IMR-90 (cell line): Measurements from ENCODE around the gene SEC16A. TPM values are rescaled to one million over a fixed set of nuclear protein-coding genes. Genes with fewer than 3 reads are reported as not detected.

Source experiments
- ATAC-seq: fragments of 200-7000 bp; cut with Tn5 transposase; 2 replicates; pipeline ENCODE4 v1.9.1; 2020; ENCODE audit warnings: low read depth, mild to moderate bottlenecking, moderate library complexity
- BruUV-seq: library from RNA; stranded (reverse); fragments of 400-500 nt; replicated peaks from 2 replicates; lab custom pipeline; 2021; lab: Mats Ljungman, UMichigan
- CTCF ChIA-PET: fragments of 300-600 bp; formaldehyde crosslinking; extraction: SDS; loops from one replicate; lab custom pipeline; 2021; ENCODE audit warnings: antibody characterized with exemption; lab: Yijun Ruan, JAX
- POLR2A ChIA-PET: fragments of 300-600 bp; sonication (Branson Sonifier 250); formaldehyde crosslinking; loops from one replicate; lab custom pipeline; 2022; ENCODE audit warnings: antibody characterized with exemption; ENCODE audit not compliant: unreplicated experiment; lab: Charles Lee
- DNase-seq: peaks from one replicate; pipeline ENCODE4 v3.0.0; 2013
- H2AFZ ChIP-seq: replicated peaks from 2 replicates; pipeline ENCODE3; 2013; ENCODE audit warnings: low read length, mild to moderate bottlenecking; ENCODE audit not compliant: poor library complexity
- H2AK5ac ChIP-seq: 2 replicates; pipeline ENCODE4 v1.6.1; 2013; ENCODE audit warnings: low read depth, low read length, inconsistent platforms
- H2AK9ac ChIP-seq: replicated peaks from 2 replicates; pipeline ENCODE3; 2013; ENCODE audit warnings: mild to moderate bottlenecking, low read depth, low read length, moderate library complexity; ENCODE audit not compliant: poor library complexity
- H2BK120ac ChIP-seq: 2 replicates; pipeline ENCODE4 v1.6.1; 2013; ENCODE audit warnings: low read depth, low read length, inconsistent platforms
- H2BK15ac ChIP-seq: 3 replicates; pipeline ENCODE4 v1.6.1; 2013; ENCODE audit warnings: low read depth, low read length, inconsistent platforms
- H2BK20ac ChIP-seq: 2 replicates; pipeline ENCODE4 v1.6.1; 2013; ENCODE audit warnings: low read depth, mild to moderate bottlenecking, inconsistent platforms, low read length, moderate library complexity
- H2BK5ac ChIP-seq: 2 replicates; pipeline ENCODE4 v1.6.1; 2013; ENCODE audit warnings: mild to moderate bottlenecking, low read depth, low read length, inconsistent platforms; ENCODE audit not compliant: poor library complexity, severe bottlenecking
- H3K14ac ChIP-seq: replicated peaks from 2 replicates; pipeline ENCODE4 v1.6.1; 2013; ENCODE audit warnings: low read depth, low read length, inconsistent platforms
- H3K18ac ChIP-seq: 2 replicates; pipeline ENCODE4 v1.6.1; 2013; ENCODE audit warnings: low read depth, low read length, control low read depth
- H3K23ac ChIP-seq: 2 replicates; pipeline ENCODE4 v1.6.1; 2013; ENCODE audit warnings: low read depth, low read length, inconsistent platforms
- H3K27ac ChIP-seq: 2 replicates; pipeline ENCODE4 v1.5.1; 2013; ENCODE audit warnings: mild to moderate bottlenecking, control low read depth, low read length; ENCODE audit not compliant: insufficient read depth
- H3K27me3 ChIP-seq: 2 replicates; pipeline ENCODE4 v1.6.1; 2013; ENCODE audit warnings: low read length; ENCODE audit not compliant: control insufficient read depth, insufficient read depth
- H3K36me3 ChIP-seq: 2 replicates; pipeline ENCODE4 v1.6.1; 2013; ENCODE audit warnings: low read length, mixed read lengths; ENCODE audit not compliant: control insufficient read depth, insufficient read depth
- H3K4ac ChIP-seq: 2 replicates; pipeline ENCODE4 v1.6.1; 2013; ENCODE audit warnings: low read depth, low read length, inconsistent platforms
- H3K4me1 ChIP-seq: 2 replicates; pipeline ENCODE4 v1.6.1; 2013; ENCODE audit warnings: low read length, mixed read lengths; ENCODE audit not compliant: control insufficient read depth, insufficient read depth
- H3K4me2 ChIP-seq: 2 replicates; pipeline ENCODE4 v1.6.1; 2013; ENCODE audit warnings: low read depth, mild to moderate bottlenecking, control low read depth, low read length, moderate library complexity
- H3K4me3 ChIP-seq: 2 replicates; pipeline ENCODE4 v1.5.1; 2013; ENCODE audit warnings: low read depth, mild to moderate bottlenecking, control low read depth, low read length, moderate library complexity; ENCODE audit not compliant: insufficient read depth
- H3K56ac ChIP-seq: 2 replicates; pipeline ENCODE4 v1.6.1; 2013; ENCODE audit warnings: low read length, inconsistent platforms; ENCODE audit not compliant: insufficient read depth; ENCODE audit errors: extremely low read depth
- H3K79me1 ChIP-seq, 2 experiments: 2 replicates each; pipeline ENCODE4 v1.6.1; 2013; ENCODE audit warnings: low read length in 2 of 2, inconsistent platforms in 1 of 2, low read depth in 1 of 2
- H3K9ac ChIP-seq: 2 replicates; pipeline ENCODE4 v1.6.1; 2013; ENCODE audit warnings: low read depth, low read length, control low read depth
- H3K9me1 ChIP-seq: 2 replicates; pipeline ENCODE4 v1.6.1; 2013; ENCODE audit warnings: low read length, inconsistent platforms; ENCODE audit not compliant: insufficient read depth
- H3K9me3 ChIP-seq: 2 replicates; pipeline ENCODE4 v1.6.1; 2013; ENCODE audit warnings: low read length; ENCODE audit not compliant: control insufficient read depth, insufficient read depth
- H4K20me1 ChIP-seq: 2 replicates; pipeline ENCODE4 v1.6.1; 2013; ENCODE audit warnings: low read length, inconsistent platforms; ENCODE audit not compliant: insufficient read depth
- H4K5ac ChIP-seq: 2 replicates; pipeline ENCODE4 v1.6.1; 2013; ENCODE audit warnings: mild to moderate bottlenecking, low read depth, low read length, control low read depth
- H4K8ac ChIP-seq, 2 experiments: 2 replicates each; pipeline ENCODE4 v1.6.1; 2013; ENCODE audit warnings: low read depth in 2 of 2, low read length in 2 of 2, control low read depth in 1 of 2, inconsistent platforms in 1 of 2
- H4K91ac ChIP-seq: 2 replicates; pipeline ENCODE4 v1.6.1; 2013; ENCODE audit warnings: low read depth, low read length, inconsistent platforms; ENCODE audit not compliant: insufficient read depth
- BHLHE40 ChIP-seq: fragments of 150-350 bp; IDR thresholded peaks from 2 replicates; pipeline ENCODE4 v1.6.1; 2016; ENCODE audit warnings: mild to moderate bottlenecking, low read depth, low read length
- CEBPB ChIP-seq: IDR thresholded peaks from 2 replicates; pipeline ENCODE4 v1.6.1; 2012; ENCODE audit warnings: low read depth, low read length, improper control_type of control experiment
- CHD1 ChIP-seq: IDR thresholded peaks from 2 replicates; pipeline ENCODE4 v1.6.1; 2012; ENCODE audit warnings: low read depth, low read length, improper control_type of control experiment
- FOS ChIP-seq: fragments of 150-350 bp; IDR thresholded peaks from 2 replicates; pipeline ENCODE4 v1.6.1; 2016; ENCODE audit warnings: low read depth, low read length
- MAFK ChIP-seq: IDR thresholded peaks from 2 replicates; pipeline ENCODE4 v1.6.1; 2012; ENCODE audit warnings: low read depth, low read length, improper control_type of control experiment
- MAZ ChIP-seq: IDR thresholded peaks from 2 replicates; pipeline ENCODE4 v1.6.1; 2012; ENCODE audit warnings: low read depth, mild to moderate bottlenecking, low read length, improper control_type of control experiment, moderate library complexity, borderline replicate concordance
- MXI1 ChIP-seq: IDR thresholded peaks from 2 replicates; pipeline ENCODE4 v1.6.1; 2012; ENCODE audit warnings: low read depth, mild to moderate bottlenecking, low read length, moderate library complexity, borderline replicate concordance
- NFE2L2 ChIP-seq: fragments of 150-350 bp; IDR thresholded peaks from 2 replicates; pipeline ENCODE4 v1.6.1; 2016; ENCODE audit warnings: low read depth, mild to moderate bottlenecking, low read length
- POLR2A ChIP-seq: IDR thresholded peaks from 2 replicates; pipeline ENCODE4 v1.6.1; 2012; ENCODE audit warnings: mild to moderate bottlenecking, low read depth, low read length
- RAD21 ChIP-seq: IDR thresholded peaks from 2 replicates; pipeline ENCODE4 v1.6.1; 2012; ENCODE audit warnings: low read length, improper control_type of control experiment
- RCOR1 ChIP-seq: IDR thresholded peaks from 2 replicates; pipeline ENCODE4 v1.6.1; 2012; ENCODE audit warnings: mild to moderate bottlenecking, low read length, improper control_type of control experiment; ENCODE audit not compliant: insufficient replicate concordance
- RFX5 ChIP-seq: IDR thresholded peaks from 2 replicates; pipeline ENCODE4 v1.8.0; 2012; ENCODE audit warnings: low read depth, mild to moderate bottlenecking, low read length, moderate library complexity
- SMC3 ChIP-seq: fragments of 150-350 bp; IDR thresholded peaks from 2 replicates; pipeline ENCODE4 v1.6.1; 2016; ENCODE audit warnings: low read depth, mild to moderate bottlenecking, antibody characterized with exemption, low read length, moderate library complexity
- WGBS, 2 experiments: methylation state at CpG; one replicate each; pipeline versions ENCODE4 v1.1.5 to v1.1.7; 2013; ENCODE audit warnings: missing lambda C conversion rate in 2 of 2; ENCODE audit not compliant: insufficient read length in 1 of 2; ENCODE audit errors: extremely low coverage in 2 of 2; 5-methylcytosine and 5-hydroxymethylcytosine counted together
- dilution Hi-C: fragments of 300-500 bp; cut with HindIII; formaldehyde crosslinking; loops from one replicate; pipeline ENCODE4 v1.14.3; 2018; ENCODE audit warnings: low sequenced_read_pairs; ENCODE audit not compliant: unreplicated experiment
- in situ Hi-C: fragments of 300-500 bp; cut with MboI; formaldehyde crosslinking; loops from 3 replicates; pipeline ENCODE4 v1.14.3; 2019; ENCODE audit warnings: low sequenced_read_pairs, inconsistent platforms, mixed read lengths
- intact Hi-C: fragments of 100-400 bp; cut with micrococcal nuclease; formaldehyde crosslinking; loops from 2 replicates; pipeline ENCODE4 v1.10.0; 2022
- polyA plus RNA-seq, 3 experiments: library from polyadenylated mRNA; depleted of rRNA; stranded (reverse); fragments of >200 nt; gene quantifications; 2 replicates each; pipeline ENCODE4 v1.2.3, GENCODE V29; 2012; ENCODE audit warnings: low replicate concordance in 1 of 3
- total RNA-seq: library from RNA; depleted of rRNA; stranded (reverse); fragments of >200 nt; gene quantifications from 2 replicates; pipeline ENCODE4 v1.2.3, GENCODE V29; 2012
- TF ChIP-seq, protein P1 (sequence below): fragments of 150-350 bp; IDR thresholded peaks from 2 replicates; pipeline ENCODE4 v1.6.1; 2017; ENCODE audit warnings: mild to moderate bottlenecking, antibody characterized with exemption, low read length, low read depth
- TF ChIP-seq, protein P2 (sequence below): fragments of 150-350 bp; IDR thresholded peaks from 2 replicates; pipeline ENCODE4 v1.6.1; 2016; ENCODE audit warnings: low read depth, mild to moderate bottlenecking, low read length, moderate library complexity, borderline replicate concordance
- TF ChIP-seq, protein P3 (sequence below): conservative IDR thresholded peaks from 2 replicates; pipeline ENCODE4 v1.5.1; 2012; ENCODE audit warnings: mild to moderate bottlenecking, low read depth, low read length, improper control_type of control experiment

SEC16A gene
- total and polyA plus RNA-seq, 2 of the 4 experiments (the other 2 are of a cell fraction), result 12.2 to 48.1 TPM

DNA sequence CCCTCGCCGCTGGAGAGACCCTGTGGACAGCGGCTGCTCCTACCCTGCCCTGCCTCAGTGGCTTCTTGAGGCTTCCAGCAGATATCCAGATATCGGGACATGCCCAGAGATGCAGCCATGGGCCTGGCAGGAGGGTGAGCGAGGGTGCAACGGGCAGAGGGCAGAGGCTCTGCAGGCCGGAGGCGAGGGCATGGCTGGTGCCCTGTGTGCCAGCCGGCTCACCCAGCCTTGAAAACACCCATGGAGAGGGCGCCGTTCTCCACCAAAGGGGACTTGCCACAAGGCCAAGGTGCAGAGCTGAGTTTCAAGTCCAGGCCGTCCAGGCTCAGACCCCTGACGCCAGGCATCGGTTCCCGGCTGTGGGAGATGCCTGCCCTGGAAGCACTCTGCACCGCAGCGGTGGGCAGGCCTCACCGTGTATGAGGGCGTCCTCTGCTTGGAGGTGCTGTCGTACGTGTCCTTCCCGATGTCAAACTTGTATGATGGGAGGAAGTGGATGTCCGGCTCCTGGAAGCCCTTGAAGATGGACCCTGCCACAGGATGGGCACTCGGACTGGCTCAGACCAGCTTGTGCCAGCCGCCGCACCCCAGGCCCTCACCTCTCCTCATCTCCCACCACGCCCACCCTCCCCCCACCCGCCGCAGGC, 52.1 kb downstream of the SEC16A start:
- H3K9me1 ChIP-seq, result no peaks in the 10 kb centered on the region
- no peak overlapping the region for H2BK20ac ChIP-seq
- H4K8ac ChIP-seq, result no peak overlapping the region
- H2AK5ac ChIP-seq, result no peak overlapping the region
- no peak overlapping the region for H3K27ac ChIP-seq
- in situ Hi-C loops (no loop called here), intact Hi-C loops (no loop called here), dilution Hi-C loops (no loop called here)
- H4K20me1 ChIP-seq, result peaks cover 28% of the 10 kb centered on the region
- no peak overlapping the region for H2AFZ ChIP-seq
- H3K36me3 ChIP-seq, result peaks cover 44% of the 10 kb centered on the region
- H3K23ac ChIP-seq, result no peak overlapping the region
- H3K4me3 ChIP-seq, result no peak overlapping the region
- TF ChIP-seq BHLHE40, result no peak
- TF ChIP-seq CHD1, result no peak
- no peak for TF ChIP-seq SMC3
- TF ChIP-seq, protein P1, sequence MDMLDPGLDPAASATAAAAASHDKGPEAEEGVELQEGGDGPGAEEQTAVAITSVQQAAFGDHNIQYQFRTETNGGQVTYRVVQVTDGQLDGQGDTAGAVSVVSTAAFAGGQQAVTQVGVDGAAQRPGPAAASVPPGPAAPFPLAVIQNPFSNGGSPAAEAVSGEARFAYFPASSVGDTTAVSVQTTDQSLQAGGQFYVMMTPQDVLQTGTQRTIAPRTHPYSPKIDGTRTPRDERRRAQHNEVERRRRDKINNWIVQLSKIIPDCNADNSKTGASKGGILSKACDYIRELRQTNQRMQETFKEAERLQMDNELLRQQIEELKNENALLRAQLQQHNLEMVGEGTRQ, result no peak
- no peak for TF ChIP-seq MXI1
- TF ChIP-seq RAD21, result no peak
- no peak for TF ChIP-seq NFE2L2
- no peak for TF ChIP-seq CEBPB
- no peak for TF ChIP-seq RFX5
- TF ChIP-seq FOS, result no peak
- TF ChIP-seq POLR2A, result no peak
- TF ChIP-seq, protein P2, sequence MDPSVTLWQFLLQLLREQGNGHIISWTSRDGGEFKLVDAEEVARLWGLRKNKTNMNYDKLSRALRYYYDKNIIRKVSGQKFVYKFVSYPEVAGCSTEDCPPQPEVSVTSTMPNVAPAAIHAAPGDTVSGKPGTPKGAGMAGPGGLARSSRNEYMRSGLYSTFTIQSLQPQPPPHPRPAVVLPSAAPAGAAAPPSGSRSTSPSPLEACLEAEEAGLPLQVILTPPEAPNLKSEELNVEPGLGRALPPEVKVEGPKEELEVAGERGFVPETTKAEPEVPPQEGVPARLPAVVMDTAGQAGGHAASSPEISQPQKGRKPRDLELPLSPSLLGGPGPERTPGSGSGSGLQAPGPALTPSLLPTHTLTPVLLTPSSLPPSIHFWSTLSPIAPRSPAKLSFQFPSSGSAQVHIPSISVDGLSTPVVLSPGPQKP, result no peak
- TF ChIP-seq, protein P3, sequence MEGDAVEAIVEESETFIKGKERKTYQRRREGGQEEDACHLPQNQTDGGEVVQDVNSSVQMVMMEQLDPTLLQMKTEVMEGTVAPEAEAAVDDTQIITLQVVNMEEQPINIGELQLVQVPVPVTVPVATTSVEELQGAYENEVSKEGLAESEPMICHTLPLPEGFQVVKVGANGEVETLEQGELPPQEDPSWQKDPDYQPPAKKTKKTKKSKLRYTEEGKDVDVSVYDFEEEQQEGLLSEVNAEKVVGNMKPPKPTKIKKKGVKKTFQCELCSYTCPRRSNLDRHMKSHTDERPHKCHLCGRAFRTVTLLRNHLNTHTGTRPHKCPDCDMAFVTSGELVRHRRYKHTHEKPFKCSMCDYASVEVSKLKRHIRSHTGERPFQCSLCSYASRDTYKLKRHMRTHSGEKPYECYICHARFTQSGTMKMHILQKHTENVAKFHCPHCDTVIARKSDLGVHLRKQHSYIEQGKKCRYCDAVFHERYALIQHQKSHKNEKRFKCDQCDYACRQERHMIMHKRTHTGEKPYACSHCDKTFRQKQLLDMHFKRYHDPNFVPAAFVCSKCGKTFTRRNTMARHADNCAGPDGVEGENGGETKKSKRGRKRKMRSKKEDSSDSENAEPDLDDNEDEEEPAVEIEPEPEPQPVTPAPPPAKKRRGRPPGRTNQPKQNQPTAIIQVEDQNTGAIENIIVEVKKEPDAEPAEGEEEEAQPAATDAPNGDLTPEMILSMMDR, result no peak
- TF ChIP-seq MAZ, result no peak
- TF ChIP-seq MAFK, result no peak
- TF ChIP-seq RCOR1, result no peak
- H3K9me3 ChIP-seq, result no peaks in the 10 kb centered on the region
- BruUV-seq, result no TSS peak
- H2BK120ac ChIP-seq, result no peak overlapping the region
- ChIA-PET CTCF (no interaction called here), POLR2A (no interaction called here)
- ATAC-seq (no peak), DNase-seq (no peak)
- no peak overlapping the region for H3K4me2 ChIP-seq
- H3K27me3 ChIP-seq, result no peaks in the 10 kb centered on the region
- H3K4me1 ChIP-seq, result no peaks in the 10 kb centered on the region
- H2BK5ac ChIP-seq, result no peak overlapping the region
- H3K9ac ChIP-seq, result no peak overlapping the region
- 95% methylated on average over 11 of the region's 29 CpGs; no CpG with 5 or more reads in 1 of the 2 experiments for WGBS, 2 experiments
- no peak overlapping the region for H3K14ac ChIP-seq
- H2BK15ac ChIP-seq, result no peak overlapping the region
- H3K18ac ChIP-seq, result no peak overlapping the region
- peaks cover 3 to 32% of the 10 kb centered on the region in 2 experiments; a peak in 3 of 4 replicates for H3K79me1 ChIP-seq
- no peak overlapping the region for H3K4ac ChIP-seq
- H4K5ac ChIP-seq, result no peak overlapping the region
- no peak overlapping the region for H4K91ac ChIP-seq
- no peak overlapping the region for H2AK9ac ChIP-seq
- no peak overlapping the region for H3K56ac ChIP-seq
